T-helper 17 cell (primary cell): ENCODE data around the gene RBM8A. TPM values are rescaled to one million over a fixed set of nuclear protein-coding genes. Genes with fewer than 3 reads are reported as not detected.

Experiments
- ATAC-seq: fragments of 150-1000 bp; cut with Tn5 transposase; 2 replicates; pipeline ENCODE4 v1.10.0; 2021; ENCODE audit warnings: mild to moderate bottlenecking, moderate library complexity
- DNase-seq, 3 donors: peaks; one replicate each; pipeline versions ENCODE4 v3.0.0 to v3.0.0-alpha.2; 2020 to 2021
- H3K9me3 ChIP-seq: one replicate; pipeline ENCODE4 v1.7.0; 2013; ENCODE audit warnings: low read length, mild to moderate bottlenecking; ENCODE audit not compliant: control insufficient read depth, poor library complexity, severe bottlenecking
- H3K27ac Mint-ChIP-seq: one replicate; pipeline ENCODE4 v1.8.0; 2022; ENCODE audit warnings: mild to moderate bottlenecking, moderate library complexity, mixed read lengths
- H3K27me3 Mint-ChIP-seq: one replicate; pipeline ENCODE4 v1.8.0; 2022; ENCODE audit warnings: mixed read lengths
- H3K36me3 Mint-ChIP-seq: one replicate; pipeline ENCODE4 v1.8.0; 2022; ENCODE audit warnings: low read depth, mixed read lengths
- H3K4me1 Mint-ChIP-seq: one replicate; pipeline ENCODE4 v1.8.0; 2022; ENCODE audit warnings: mild to moderate bottlenecking, mixed read lengths
- H3K4me3 Mint-ChIP-seq: one replicate; pipeline ENCODE4 v1.8.0; 2022; ENCODE audit warnings: mild to moderate bottlenecking, moderate library complexity, mixed read lengths
- total RNA-seq, 4 donors: library from RNA in 2 of 4; stranded (reverse) in 2 of 4; gene quantifications; one replicate each; pipeline ENCODE4 v1.2.3 and lab custom pipeline; 2022 to 2026

RBM8A gene
- total RNA-seq (100 to 1,000 TPM; 126 to 130 TPM), total RNA-seq (lab: John Stamatoyannopoulos, UW) (57.7 to 76.9 reads per million in 2 donors)

DNA sequence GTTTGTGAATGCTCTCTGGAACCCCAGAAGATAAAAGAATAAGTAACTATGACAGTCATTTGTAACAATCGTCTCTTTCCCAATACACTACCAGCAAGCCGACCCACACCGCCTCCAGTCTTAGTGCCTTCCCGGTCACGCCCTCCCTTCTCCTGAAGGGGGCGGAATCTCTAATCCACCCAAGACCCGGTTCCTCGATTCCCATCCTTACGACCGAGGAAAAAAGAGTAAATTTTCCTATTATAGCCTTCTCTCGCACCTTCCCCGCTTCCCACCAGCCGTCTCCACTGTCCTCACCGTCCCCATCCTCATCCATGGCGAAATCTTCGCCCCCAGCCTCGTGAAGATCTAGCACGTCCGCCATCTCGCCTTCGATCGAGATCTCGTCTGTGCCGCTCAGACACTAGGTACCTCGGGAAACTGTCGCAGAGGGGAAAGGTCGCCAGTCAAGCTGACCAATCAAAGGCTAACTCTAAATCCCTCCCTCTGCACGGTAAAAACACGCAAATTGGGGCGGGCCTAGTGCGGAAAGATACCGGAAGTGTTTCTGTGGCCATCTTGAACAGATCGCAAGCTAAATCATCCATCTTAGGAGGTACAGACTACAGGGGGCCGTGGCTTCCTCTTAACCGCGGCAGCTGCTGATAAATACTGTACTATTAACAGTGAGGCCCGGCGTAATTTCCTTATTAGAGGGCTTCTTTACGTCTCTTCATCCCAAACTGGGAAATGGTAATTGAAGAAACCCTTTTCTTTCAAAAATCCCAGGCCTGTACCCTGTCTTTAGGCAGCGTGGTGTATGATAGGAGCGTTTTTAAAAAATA, at the start of gene RBM8A:
TSS of gene RBM8A (minus strand) at position 422 of the 824 bp plus-strand sequence. CDS start at position 364, 58 bp downstream.
- no peaks in the 10 kb centered on the region for H3K9me3 ChIP-seq
- H3K36me3 Mint-ChIP-seq, result peaks cover 4% of the 10 kb centered on the region
- ATAC-seq (peak; percentile 97), DNase-seq (peak; percentile 72 to 87 (median 85))
- no peaks in the 10 kb centered on the region for H3K27me3 Mint-ChIP-seq
- no peak within 1 kb of the TSS for H3K27ac Mint-ChIP-seq
- H3K4me1 Mint-ChIP-seq, result peaks cover 9% of the 10 kb centered on the region
- H3K4me3 Mint-ChIP-seq, result peak within 1 kb of the TSS; percentile 58

DNA sequence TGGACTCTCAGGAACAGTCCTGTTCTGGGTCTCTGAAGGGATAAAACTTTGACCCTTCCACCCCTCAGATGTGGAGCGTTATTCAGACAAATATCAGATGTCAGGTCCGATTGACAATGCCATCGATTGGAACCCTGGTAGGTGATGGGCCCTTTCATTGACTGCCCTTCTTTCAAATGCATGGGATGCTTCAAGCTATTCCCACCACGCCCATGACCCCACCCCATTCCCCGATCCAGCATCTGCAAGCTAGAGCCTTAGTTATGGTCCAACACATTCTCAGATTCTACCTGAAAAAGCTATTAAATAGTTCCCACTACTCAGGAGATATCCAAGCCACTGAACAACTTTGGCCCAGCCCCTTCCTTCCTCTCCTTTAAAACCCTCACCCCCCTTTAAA, 49.7 kb upstream of the RBM8A start:
- no peaks in the 10 kb centered on the region for H3K9me3 ChIP-seq
- H3K27ac Mint-ChIP-seq, result no peak overlapping the region
- no peaks in the 10 kb centered on the region for H3K27me3 Mint-ChIP-seq
- ATAC-seq (no peak), DNase-seq (no peak)
- peaks cover 20% of the 10 kb centered on the region for H3K4me1 Mint-ChIP-seq
- H3K36me3 Mint-ChIP-seq, result no peaks in the 10 kb centered on the region
- H3K4me3 Mint-ChIP-seq, result no peak overlapping the region

DNA sequence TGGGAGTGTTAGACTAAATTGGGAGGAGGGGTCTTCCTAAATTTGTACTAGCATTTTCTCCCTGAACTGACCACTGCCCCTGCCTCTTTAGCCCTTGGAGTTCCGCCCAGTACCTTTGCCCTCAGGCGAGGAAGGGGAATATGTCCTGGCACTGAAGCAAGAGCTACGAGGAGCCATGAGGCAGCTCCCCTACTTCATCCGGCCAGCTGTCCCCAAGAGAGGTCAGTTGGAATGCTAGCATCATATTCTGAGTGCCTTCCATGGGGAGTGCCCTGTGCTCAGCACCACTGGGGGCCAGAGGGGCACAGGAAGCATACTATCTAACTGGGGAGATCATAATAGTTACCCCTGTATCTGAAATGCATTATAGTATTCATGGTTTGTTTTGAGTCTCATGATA, 47.9 kb upstream of the RBM8A start:
- DNase-seq (no peak), ATAC-seq (no peak)
- H3K27me3 Mint-ChIP-seq, result no peaks in the 10 kb centered on the region
- peaks cover 15% of the 10 kb centered on the region for H3K4me1 Mint-ChIP-seq
- H3K4me3 Mint-ChIP-seq, result peak overlapping the region; percentile 25
- H3K36me3 Mint-ChIP-seq, result peaks cover 2% of the 10 kb centered on the region
- H3K9me3 ChIP-seq, result no peaks in the 10 kb centered on the region
- peak overlapping the region; percentile 21 for H3K27ac Mint-ChIP-seq

DNA sequence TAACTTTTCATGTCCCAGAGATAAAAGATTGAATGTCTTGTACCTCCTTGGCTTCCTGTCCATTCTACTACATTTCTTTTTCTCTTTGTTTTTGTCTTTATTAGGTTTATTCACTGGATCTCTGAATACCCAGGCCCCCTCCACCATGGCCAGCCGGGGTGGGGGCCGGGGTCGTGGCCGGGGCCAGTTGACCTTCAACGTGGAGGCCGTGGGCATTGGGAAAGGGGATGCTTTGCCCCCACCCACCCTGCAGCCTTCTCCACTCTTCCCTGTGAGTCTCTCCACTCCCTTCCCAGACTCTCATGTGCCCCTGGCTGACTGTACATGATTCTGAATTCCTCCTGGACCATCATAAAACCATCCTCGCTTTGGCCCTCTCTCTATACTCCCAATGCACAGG, 47.4 kb upstream of the RBM8A start:
- H3K27me3 Mint-ChIP-seq, result no peaks in the 10 kb centered on the region
- no peaks in the 10 kb centered on the region for H3K9me3 ChIP-seq
- DNase-seq (no peak), ATAC-seq (no peak)
- H3K36me3 Mint-ChIP-seq, result peaks cover 2% of the 10 kb centered on the region
- H3K27ac Mint-ChIP-seq, result peak overlapping the region; percentile 81
- peaks cover 15% of the 10 kb centered on the region for H3K4me1 Mint-ChIP-seq
- peak overlapping the region; percentile 25 for H3K4me3 Mint-ChIP-seq

DNA sequence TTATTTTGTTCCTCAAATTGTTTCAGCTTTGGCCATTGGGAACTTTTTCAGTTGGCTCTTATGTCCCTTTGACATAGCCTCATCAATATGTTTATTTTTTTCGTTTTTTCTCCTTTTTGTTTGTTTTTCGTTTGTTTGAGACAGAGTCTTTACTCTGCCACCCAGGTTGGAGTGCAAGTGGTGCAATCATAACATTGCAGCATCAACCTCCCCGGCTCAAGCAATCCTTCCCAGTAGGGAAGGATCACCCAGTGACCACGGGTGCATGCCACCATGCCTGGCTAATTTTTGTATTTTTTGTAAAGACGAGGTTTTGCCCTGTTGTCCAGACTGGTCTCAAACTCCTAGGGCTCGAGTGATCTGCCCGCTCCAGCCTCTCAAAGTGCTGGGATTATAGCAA, 45.3 kb upstream of the RBM8A start:
- ATAC-seq (no peak), DNase-seq (no peak)
- Mint-ChIP-seq H3K4me3 (no peak overlapping the region), H3K4me1 (peaks cover 17% of the 10 kb centered on the region), H3K27ac (peak overlapping the region; percentile 81), H3K36me3 (peaks cover 2% of the 10 kb centered on the region), H3K27me3 (no peaks in the 10 kb centered on the region)
- no peaks in the 10 kb centered on the region for H3K9me3 ChIP-seq

DNA sequence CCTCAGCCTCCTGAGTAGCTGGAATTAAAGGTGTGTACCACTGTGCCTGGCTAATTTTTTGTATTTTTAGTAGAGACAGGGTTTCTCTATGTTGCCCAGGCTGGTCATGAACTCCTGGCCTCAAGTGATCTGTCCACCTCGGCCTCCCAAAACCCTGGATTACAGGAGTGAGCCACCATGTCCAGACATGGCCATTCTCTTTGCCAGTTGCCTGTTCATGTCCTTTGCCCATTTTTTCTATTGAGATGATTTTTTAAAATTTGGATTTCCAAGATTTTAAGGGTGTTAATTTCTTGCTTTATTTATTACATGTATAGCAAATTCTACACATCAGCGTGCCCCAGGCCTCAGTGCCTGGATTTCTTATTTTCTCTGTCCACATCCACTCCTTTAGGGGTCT, 40.0 kb upstream of the RBM8A start:
- no peaks in the 10 kb centered on the region for H3K9me3 ChIP-seq
- Mint-ChIP-seq H3K27me3 (no peaks in the 10 kb centered on the region), H3K4me3 (no peak overlapping the region), H3K4me1 (peaks cover 27% of the 10 kb centered on the region), H3K36me3 (peaks cover 2% of the 10 kb centered on the region), H3K27ac (no peak overlapping the region)
- DNase-seq (no peak), ATAC-seq (no peak)

DNA sequence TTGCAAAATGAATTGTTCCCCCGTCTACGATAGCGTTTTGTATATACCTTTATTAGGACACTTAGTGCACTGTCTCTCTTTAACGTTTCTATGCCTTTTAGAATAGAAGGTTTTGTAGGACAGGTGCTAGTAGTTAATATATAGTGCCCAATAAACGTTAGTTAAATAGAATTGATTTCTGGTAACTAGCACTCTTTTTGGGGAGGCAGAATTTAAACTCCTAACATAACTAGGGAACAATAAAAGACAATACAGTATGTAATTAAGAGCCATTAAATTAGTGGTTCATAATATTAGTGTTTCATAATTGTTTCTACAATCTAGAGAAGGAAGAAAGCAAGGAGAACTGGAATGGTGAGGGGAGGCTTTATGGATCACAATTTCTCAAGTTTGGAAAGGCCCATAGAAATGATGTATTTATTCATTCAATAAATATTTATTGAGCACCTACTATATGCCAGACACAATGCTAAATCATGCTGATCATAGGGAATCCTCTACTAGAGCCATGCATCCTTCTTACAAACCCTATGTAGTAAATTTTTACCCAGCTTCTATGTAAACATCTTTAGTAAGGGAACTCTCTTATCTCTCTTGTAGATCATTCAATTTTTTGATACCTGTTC, 37.9 kb upstream of the RBM8A start:
- ATAC-seq, result no peak
- peak overlapping the region; percentile 97 for H3K27ac Mint-ChIP-seq
- no peaks in the 10 kb centered on the region for H3K27me3 Mint-ChIP-seq
- H3K36me3 Mint-ChIP-seq, result no peaks in the 10 kb centered on the region
- peak overlapping the region; percentile 98 for H3K4me3 Mint-ChIP-seq
- no peaks in the 10 kb centered on the region for H3K9me3 ChIP-seq
- DNase-seq, result no peak
- H3K4me1 Mint-ChIP-seq, result peaks cover 35% of the 10 kb centered on the region

DNA sequence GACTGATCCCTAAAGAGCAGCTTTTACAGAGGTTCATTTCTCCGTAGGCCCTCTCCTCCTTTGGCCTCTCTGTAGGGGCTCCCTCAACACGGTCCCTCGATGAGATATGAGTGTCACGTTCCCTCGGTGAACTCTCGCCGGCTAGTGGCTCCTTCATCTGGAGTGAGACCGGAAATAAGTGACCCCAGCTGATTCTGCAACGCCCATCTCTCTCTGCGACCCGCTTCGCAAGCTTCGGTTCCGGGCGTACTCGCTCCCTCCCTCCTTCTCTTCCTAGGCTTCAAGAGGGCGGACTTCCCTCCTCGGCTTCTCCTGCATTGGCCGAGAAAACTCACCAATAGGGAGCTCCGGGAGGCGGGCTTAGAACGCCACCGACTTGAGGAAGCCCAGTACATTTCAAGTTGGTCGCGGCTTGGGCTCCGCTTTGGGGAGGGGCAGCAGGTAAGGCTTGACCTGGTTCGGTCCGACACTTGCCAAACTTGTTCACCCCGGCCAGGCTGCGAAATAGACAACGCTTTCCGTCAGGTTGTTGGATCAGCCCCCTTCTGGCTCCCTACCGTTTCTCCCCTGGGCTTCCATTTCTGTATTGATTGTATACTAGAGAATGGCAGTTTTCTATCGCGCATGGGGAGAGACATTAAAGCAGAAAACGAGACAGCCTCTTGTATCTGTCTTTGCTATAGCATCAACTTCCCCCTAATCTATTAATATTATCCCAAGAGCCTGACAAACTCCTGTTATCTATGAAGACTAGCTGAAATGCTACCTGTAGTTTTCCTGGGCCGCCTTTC, 37.2 kb upstream of the RBM8A start, which contains the start of the genes ANKRD34A and POLR3GL:
TSS of gene ANKRD34A (minus strand) at position 248 of the 791 bp plus-strand sequence. CDS start 2,816 bp downstream, outside the sequence.
TSS of gene POLR3GL (plus strand) at position 363 of the 791 bp plus-strand sequence. CDS start 10,176 bp downstream, outside the sequence.
- peak within 1 kb of the TSS; percentile 98 for H3K4me3 Mint-ChIP-seq
- no peaks in the 10 kb centered on the region for H3K9me3 ChIP-seq
- peaks cover 38% of the 10 kb centered on the region for H3K4me1 Mint-ChIP-seq
- no peaks in the 10 kb centered on the region for H3K36me3 Mint-ChIP-seq
- ATAC-seq (peak; percentile 93), DNase-seq (peak; percentile 74 to 84 (median 83))
- peak within 1 kb of the TSS; percentile 97 for H3K27ac Mint-ChIP-seq
- no peaks in the 10 kb centered on the region for H3K27me3 Mint-ChIP-seq

DNA sequence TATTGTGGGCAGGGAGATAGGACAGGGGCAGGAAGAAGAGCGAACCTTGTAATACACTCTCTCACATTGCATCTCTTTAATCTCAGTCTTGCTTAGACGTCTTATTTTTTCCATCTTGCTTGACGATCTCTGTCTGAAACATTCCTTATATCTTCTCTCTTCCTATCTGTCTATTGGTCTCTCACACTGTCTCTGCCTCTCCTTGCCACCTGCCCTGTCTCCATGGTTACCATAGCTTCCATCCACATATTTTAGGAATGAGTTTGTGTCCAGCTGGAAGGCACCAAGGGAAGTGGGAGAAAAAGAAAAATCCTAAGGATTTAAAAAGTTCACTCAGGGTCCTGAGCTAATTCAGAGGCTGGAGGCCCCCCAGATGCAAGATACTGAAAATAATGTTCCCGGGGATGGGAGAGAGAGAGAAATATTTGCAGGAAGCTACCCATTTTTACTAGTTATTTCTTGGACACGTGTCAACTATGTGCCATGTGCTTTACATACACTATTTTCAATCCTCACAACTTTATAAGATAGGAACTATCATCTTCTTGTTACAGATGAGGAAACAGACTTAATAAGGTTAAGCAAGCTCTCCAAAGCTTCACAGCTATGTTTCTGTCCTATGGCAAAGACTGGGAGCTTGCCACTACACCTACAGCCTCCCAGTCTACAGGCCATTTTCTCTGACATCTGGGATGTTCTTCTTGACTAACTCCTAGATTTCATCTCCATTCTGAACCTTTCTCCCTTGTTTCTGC, 36.2 kb upstream of the RBM8A start:
- DNase-seq, result no peak
- Mint-ChIP-seq H3K4me3 (peak overlapping the region; percentile 98), H3K27me3 (no peaks in the 10 kb centered on the region), H3K4me1 (peaks cover 49% of the 10 kb centered on the region), H3K36me3 (no peaks in the 10 kb centered on the region), H3K27ac (peak overlapping the region; percentile 97)
- no peak for ATAC-seq
- H3K9me3 ChIP-seq, result no peaks in the 10 kb centered on the region

DNA sequence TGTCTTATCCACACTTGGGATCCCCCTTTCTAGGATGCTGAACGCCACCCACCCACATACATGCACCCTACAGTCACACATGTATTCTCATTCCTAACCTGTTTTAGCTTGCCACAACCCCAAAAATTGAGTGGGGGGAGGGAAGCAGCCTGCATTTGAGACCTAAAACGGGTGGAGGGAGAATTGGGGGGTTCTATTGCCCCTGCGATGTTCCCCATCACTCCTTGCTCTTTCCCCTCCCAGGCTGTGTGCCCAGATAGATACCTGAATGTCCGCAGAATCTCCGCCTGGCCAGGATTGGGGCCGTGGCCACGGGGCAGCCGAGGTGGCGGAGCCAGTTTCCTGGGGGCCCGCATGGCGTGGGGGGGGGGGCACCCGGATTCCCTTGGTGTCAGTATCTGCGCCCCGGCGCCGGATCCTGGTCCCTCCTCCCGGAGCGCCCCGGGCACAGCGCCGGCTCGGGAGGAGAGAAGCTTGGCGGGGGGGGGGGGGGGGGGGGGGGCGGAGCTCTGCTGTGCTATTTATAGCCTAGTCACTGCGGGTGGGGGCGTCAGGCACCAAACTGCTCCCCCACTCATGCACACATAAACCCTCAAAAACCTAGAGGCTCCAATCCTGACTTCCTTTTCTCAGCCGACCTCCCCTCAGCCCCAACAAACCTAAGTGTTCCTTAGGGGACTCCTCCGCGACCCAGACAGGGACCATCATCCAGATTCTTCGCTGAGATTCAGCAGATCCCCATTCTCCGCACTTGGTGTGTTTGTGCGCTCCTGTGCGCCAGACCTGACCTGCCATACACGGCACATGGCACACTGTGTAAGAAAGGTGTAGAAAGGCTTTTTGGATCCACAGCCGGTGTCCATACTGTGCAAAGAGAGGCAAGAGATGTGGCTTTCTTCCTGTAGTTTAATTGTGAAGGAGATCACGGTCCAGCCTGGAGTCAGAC, 35.1 kb upstream of the RBM8A start:
- Mint-ChIP-seq H3K27ac (peak overlapping the region; percentile 97), H3K36me3 (no peaks in the 10 kb centered on the region), H3K4me3 (peak overlapping the region; percentile 98), H3K4me1 (peaks cover 53% of the 10 kb centered on the region), H3K27me3 (no peaks in the 10 kb centered on the region)
- peak in 2 of 3 donors; percentile 34 to 40 for DNase-seq
- no peak for ATAC-seq
- no peaks in the 10 kb centered on the region for H3K9me3 ChIP-seq

DNA sequence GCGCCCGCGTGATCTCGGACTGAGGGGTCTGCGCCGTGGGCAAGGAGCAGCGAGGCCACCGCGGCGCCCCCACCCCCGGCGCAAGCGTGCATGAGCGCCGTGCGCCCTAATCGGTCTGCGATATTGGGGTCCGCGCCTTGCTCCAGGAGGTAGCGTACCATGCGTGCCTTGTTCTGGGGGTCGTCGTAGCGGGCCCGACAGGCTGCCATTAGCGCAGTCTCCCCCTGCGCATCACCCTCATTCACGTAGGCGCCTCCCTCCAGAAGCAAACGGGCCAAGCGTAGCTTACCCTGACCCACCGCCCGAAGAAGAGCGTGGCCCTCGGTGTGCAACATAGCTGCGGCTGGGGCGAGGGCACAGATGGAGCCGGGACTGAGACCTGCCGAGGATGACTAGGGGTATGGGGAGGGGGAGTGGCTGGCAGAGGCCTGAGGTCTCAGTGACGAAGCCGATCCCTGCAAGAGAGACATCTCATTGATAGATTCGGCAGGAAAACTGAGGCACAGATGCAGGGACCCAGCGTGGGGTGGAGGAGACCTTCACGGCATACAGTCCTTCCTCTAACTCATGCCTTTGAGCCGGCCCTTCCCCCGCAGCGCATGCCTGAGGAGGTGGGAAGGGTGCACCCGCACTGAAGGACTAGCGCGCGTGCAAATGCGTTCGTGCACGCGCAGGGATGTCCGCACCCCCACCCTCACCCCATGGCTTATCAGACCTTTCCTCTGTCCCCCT, 34.3 kb upstream of the RBM8A start:
- peak overlapping the region; percentile 97 for H3K27ac Mint-ChIP-seq
- peak overlapping the region; percentile 98 for H3K4me3 Mint-ChIP-seq

More for the DNA sequence above, 34.3 kb upstream of the RBM8A start:
- peaks cover 4% of the 10 kb centered on the region for H3K36me3 Mint-ChIP-seq
- H3K27me3 Mint-ChIP-seq, result no peaks in the 10 kb centered on the region
- no peaks in the 10 kb centered on the region for H3K9me3 ChIP-seq
- ATAC-seq, result no peak
- no peak for DNase-seq
- H3K4me1 Mint-ChIP-seq, result peaks cover 61% of the 10 kb centered on the region
